GM12864 (cell line): ENCODE results near the gene WTIP.
"Not testable (repeated sequence)": the region's sequence is repeated elsewhere in the genome, so short reads cannot be mapped to it uniquely, and the experiment has no call there.

ENCODE experiments used
- DNase-seq: peaks from one replicate; pipeline ENCODE4 v3.0.0-alpha.2; 2011; ENCODE audit warnings: low read depth
- H3K4me3 ChIP-seq: 2 replicates; pipeline ENCODE4 v1.5.1; 2011; ENCODE audit warnings: mild to moderate bottlenecking, low read depth, low read length, control low read depth
- TF ChIP-seq, protein P1 (sequence below): IDR thresholded peaks from 2 replicates; pipeline ENCODE4 v1.5.1; 2011; ENCODE audit warnings: low read depth, mild to moderate bottlenecking, moderate library complexity, low read length, control low read depth, inconsistent platforms; ENCODE audit errors: missing control alignments

The WTIP gene

GRCh38 chr19:34505321-34506025, 23.9 kb downstream of the WTIP start:
- no peak overlapping the region for H3K4me3 ChIP-seq
- TF ChIP-seq, protein P1, sequence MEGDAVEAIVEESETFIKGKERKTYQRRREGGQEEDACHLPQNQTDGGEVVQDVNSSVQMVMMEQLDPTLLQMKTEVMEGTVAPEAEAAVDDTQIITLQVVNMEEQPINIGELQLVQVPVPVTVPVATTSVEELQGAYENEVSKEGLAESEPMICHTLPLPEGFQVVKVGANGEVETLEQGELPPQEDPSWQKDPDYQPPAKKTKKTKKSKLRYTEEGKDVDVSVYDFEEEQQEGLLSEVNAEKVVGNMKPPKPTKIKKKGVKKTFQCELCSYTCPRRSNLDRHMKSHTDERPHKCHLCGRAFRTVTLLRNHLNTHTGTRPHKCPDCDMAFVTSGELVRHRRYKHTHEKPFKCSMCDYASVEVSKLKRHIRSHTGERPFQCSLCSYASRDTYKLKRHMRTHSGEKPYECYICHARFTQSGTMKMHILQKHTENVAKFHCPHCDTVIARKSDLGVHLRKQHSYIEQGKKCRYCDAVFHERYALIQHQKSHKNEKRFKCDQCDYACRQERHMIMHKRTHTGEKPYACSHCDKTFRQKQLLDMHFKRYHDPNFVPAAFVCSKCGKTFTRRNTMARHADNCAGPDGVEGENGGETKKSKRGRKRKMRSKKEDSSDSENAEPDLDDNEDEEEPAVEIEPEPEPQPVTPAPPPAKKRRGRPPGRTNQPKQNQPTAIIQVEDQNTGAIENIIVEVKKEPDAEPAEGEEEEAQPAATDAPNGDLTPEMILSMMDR: no peak
- DNase-seq: no peak

GRCh38 chr19:34506026-34506370, 24.4 kb downstream of the WTIP start:
- no peak overlapping the region for H3K4me3 ChIP-seq
- TF ChIP-seq, protein P1: no peak
- DNase-seq: no peak

DNA sequence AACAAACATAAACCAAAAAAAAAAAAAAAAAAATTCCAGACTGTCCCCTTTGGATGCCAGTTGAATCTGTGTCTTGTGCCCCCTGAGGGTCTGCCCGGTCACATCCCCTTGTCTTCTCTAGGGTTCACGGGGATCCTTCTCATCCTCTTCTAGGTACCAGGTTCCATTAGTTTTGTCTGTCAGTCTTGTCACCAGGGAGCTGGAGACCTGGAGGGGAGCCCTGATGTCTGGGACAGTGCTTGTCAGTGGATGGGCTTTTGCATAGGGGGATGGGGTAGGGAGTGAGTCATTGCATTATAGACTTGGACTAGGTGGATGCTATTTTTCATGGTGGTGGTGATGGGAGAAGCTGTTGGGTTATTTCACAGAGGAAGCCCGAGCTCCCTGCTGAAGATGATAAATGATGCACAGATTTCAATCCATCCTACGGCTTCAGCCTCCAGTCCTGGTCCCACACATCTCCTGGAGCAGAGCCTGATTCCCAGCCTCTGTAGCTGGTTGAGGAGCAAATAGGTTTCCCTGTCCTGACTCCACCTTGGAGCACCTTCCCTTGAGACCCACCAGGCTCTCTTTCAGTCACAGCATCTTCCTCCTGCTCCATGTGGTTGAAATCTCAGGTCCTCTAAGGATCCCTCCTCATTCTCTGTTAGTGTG, 26.0 kb downstream of the WTIP start:
- TF ChIP-seq, protein P1: no peak
- H3K4me3 ChIP-seq: no peak overlapping the region
- DNase-seq: no peak

DNA sequence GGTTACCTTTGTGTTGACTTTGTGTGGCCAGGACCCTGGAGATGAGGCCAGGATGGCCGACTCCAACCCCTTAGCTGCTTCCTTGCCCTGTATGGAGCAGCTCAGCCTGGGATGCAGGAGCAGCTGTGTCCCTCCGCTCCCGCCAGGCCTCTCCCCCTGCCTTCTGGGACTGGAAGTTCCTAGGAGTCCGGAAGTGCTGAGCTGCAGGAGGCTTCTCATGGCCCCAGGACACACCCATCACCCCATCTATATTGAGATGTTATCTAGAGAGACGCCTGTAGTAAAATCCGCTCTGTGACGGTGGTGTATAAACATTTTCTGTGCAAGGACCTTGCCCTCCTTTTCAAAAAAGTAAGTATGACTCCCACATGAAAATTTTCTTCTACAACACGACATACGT, 27.0 kb downstream of the WTIP start:
- no peak overlapping the region for H3K4me3 ChIP-seq
- no peak for DNase-seq
- TF ChIP-seq, protein P1: no peak

- not testable (repeated sequence) for DNase-seq
Measured at GRCh38 chr19:34510904-34511303, 29.3 kb downstream of the WTIP start.

GRCh38 chr19:34512254-34512822, 30.8 kb downstream of the WTIP start:
- no peak overlapping the region for H3K4me3 ChIP-seq
- TF ChIP-seq, protein P1: no peak
- DNase-seq: no peak

More at GRCh38 chr19:34510904-34511303, 29.3 kb downstream of the WTIP start:
- H3K4me3 ChIP-seq: not testable (repeated sequence)

GRCh38 chr19:34513767-34514166, 32.2 kb downstream of the WTIP start:
- no peak for DNase-seq
- TF ChIP-seq, protein P1: no peak
- no peak overlapping the region for H3K4me3 ChIP-seq
